ACC112 (cell line): ENCODE data around the gene QKI.
A peak's percentile ranks its signal among the peaks of the same experiment; 100 is the strongest.

Experiments used
- H2AFZ ChIP-seq: fragments of 200-600 bp; sonication (generic); one replicate; pipeline ENCODE4 v1.6.0; 2017; ENCODE audit warnings: antibody characterized with exemption, low read length; ENCODE audit not compliant: unreplicated experiment
- H3K27ac ChIP-seq: fragments of 200-600 bp; sonication (generic); 2 replicates; pipeline ENCODE4 v1.5.1; 2014; ENCODE audit warnings: low read depth, mild to moderate bottlenecking, antibody characterized with exemption, low read length, moderate library complexity
- H3K27me3 ChIP-seq: fragments of 200-600 bp; sonication (generic); 2 replicates; pipeline ENCODE4 v1.6.1; 2014; ENCODE audit warnings: mild to moderate bottlenecking, antibody characterized with exemption, low read length, moderate library complexity, mixed read lengths; ENCODE audit not compliant: insufficient read depth
- H3K36me3 ChIP-seq: fragments of 200-600 bp; sonication (generic); 2 replicates; pipeline ENCODE4 v1.6.1; 2016; ENCODE audit warnings: mild to moderate bottlenecking, antibody characterized with exemption, low read length, moderate library complexity, mixed read lengths; ENCODE audit not compliant: insufficient read depth
- H3K4me1 ChIP-seq: fragments of 200-600 bp; sonication (generic); one replicate; pipeline ENCODE4 v1.6.1; 2016; ENCODE audit warnings: low read length, mixed read lengths; ENCODE audit not compliant: insufficient read depth, unreplicated experiment, control insufficient read depth
- H3K4me3 ChIP-seq: fragments of 200-600 bp; sonication (generic); 2 replicates; pipeline ENCODE4 v1.5.1; 2014; ENCODE audit warnings: mild to moderate bottlenecking, low read depth, low read length
- H3K79me2 ChIP-seq: fragments of 200-600 bp; sonication (generic); one replicate; pipeline ENCODE4 v1.6.0; 2016; ENCODE audit warnings: low read length; ENCODE audit not compliant: control insufficient read depth, unreplicated experiment, insufficient read depth

Gene QKI

GRCh38 chr6:163391985-163392384, 22.5 kb upstream of the QKI start:
- H2AFZ ChIP-seq: no peak overlapping the region
- H3K27me3 ChIP-seq: no peaks in the 10 kb centered on the region
- H3K27ac ChIP-seq: no peak overlapping the region
- no peak overlapping the region for H3K4me3 ChIP-seq
- peaks cover 4% of the 10 kb centered on the region for H3K4me1 ChIP-seq
- H3K79me2 ChIP-seq: no peaks in the 10 kb centered on the region
- H3K36me3 ChIP-seq: no peaks in the 10 kb centered on the region

- Histone ChIP-seq H3K27me3 (no peaks in the 10 kb centered on the region), H3K27ac (no peak overlapping the region), H3K4me3 (no peak overlapping the region), H3K36me3 (no peaks in the 10 kb centered on the region), H2AFZ (no peak overlapping the region), H3K4me1 (peaks cover 7% of the 10 kb centered on the region), H3K79me2 (no peaks in the 10 kb centered on the region)
Observed at GRCh38 chr6:163392533-163392932, 22.0 kb upstream of the QKI start.

- Histone ChIP-seq H3K4me3 (no peak overlapping the region), H2AFZ (no peak overlapping the region), H3K27ac (no peak overlapping the region), H3K27me3 (no peaks in the 10 kb centered on the region), H3K4me1 (peaks cover 7% of the 10 kb centered on the region), H3K36me3 (no peaks in the 10 kb centered on the region), H3K79me2 (no peaks in the 10 kb centered on the region)
Observed at GRCh38 chr6:163393923-163394322, 20.6 kb upstream of the QKI start.

GRCh38 chr6:163394659-163395058, 19.9 kb upstream of the QKI start:
- no peak overlapping the region for H2AFZ ChIP-seq
- no peak overlapping the region for H3K27ac ChIP-seq
- no peak overlapping the region for H3K4me3 ChIP-seq
- H3K4me1 ChIP-seq: peaks cover 7% of the 10 kb centered on the region
- H3K79me2 ChIP-seq: no peaks in the 10 kb centered on the region
- no peaks in the 10 kb centered on the region for H3K27me3 ChIP-seq
- no peaks in the 10 kb centered on the region for H3K36me3 ChIP-seq

- H3K27me3 ChIP-seq: no peaks in the 10 kb centered on the region
- H3K4me1 ChIP-seq: peaks cover 7% of the 10 kb centered on the region
- H3K79me2 ChIP-seq: no peaks in the 10 kb centered on the region
- H3K4me3 ChIP-seq: no peak overlapping the region
- no peak overlapping the region for H3K27ac ChIP-seq
- H2AFZ ChIP-seq: no peak overlapping the region
- no peaks in the 10 kb centered on the region for H3K36me3 ChIP-seq
Observed at GRCh38 chr6:163395122-163395830, 19.2 kb upstream of the QKI start.

- no peaks in the 10 kb centered on the region for H3K36me3 ChIP-seq
- H3K27me3 ChIP-seq: no peaks in the 10 kb centered on the region
- H3K27ac ChIP-seq: no peak overlapping the region
- no peaks in the 10 kb centered on the region for H3K79me2 ChIP-seq
- no peak overlapping the region for H3K4me3 ChIP-seq
- peaks cover 7% of the 10 kb centered on the region for H3K4me1 ChIP-seq
- no peak overlapping the region for H2AFZ ChIP-seq
Observed at GRCh38 chr6:163395831-163396185, 18.7 kb upstream of the QKI start.

GRCh38 chr6:163397326-163397725, 17.2 kb upstream of the QKI start:
- Histone ChIP-seq H3K4me3 (no peak overlapping the region), H2AFZ (peak overlapping the region; percentile 75), H3K4me1 (peaks cover 4% of the 10 kb centered on the region), H3K27me3 (no peaks in the 10 kb centered on the region), H3K79me2 (no peaks in the 10 kb centered on the region), H3K36me3 (no peaks in the 10 kb centered on the region), H3K27ac (no peak overlapping the region)

- H3K27ac ChIP-seq: no peak overlapping the region
- peaks cover 3% of the 10 kb centered on the region for H3K4me1 ChIP-seq
- no peaks in the 10 kb centered on the region for H3K27me3 ChIP-seq
- H2AFZ ChIP-seq: no peak overlapping the region
- H3K4me3 ChIP-seq: no peak overlapping the region
- no peaks in the 10 kb centered on the region for H3K36me3 ChIP-seq
- H3K79me2 ChIP-seq: no peaks in the 10 kb centered on the region
Observed at GRCh38 chr6:163398115-163398514, 16.4 kb upstream of the QKI start.

GRCh38 chr6:163398815-163399214, 15.7 kb upstream of the QKI start:
- H3K36me3 ChIP-seq: no peaks in the 10 kb centered on the region
- no peak overlapping the region for H2AFZ ChIP-seq
- no peaks in the 10 kb centered on the region for H3K27me3 ChIP-seq
- H3K27ac ChIP-seq: no peak overlapping the region
- peaks cover 3% of the 10 kb centered on the region for H3K4me1 ChIP-seq
- H3K79me2 ChIP-seq: no peaks in the 10 kb centered on the region
- H3K4me3 ChIP-seq: no peak overlapping the region

GRCh38 chr6:163400509-163400908, 14.0 kb upstream of the QKI start:
- Histone ChIP-seq H3K27ac (no peak overlapping the region), H3K79me2 (no peaks in the 10 kb centered on the region), H2AFZ (no peak overlapping the region), H3K4me1 (peaks cover 13% of the 10 kb centered on the region), H3K36me3 (no peaks in the 10 kb centered on the region), H3K4me3 (no peak overlapping the region), H3K27me3 (no peaks in the 10 kb centered on the region)

- no peak overlapping the region for H3K27ac ChIP-seq
- H3K36me3 ChIP-seq: no peaks in the 10 kb centered on the region
- H2AFZ ChIP-seq: no peak overlapping the region
- H3K27me3 ChIP-seq: no peaks in the 10 kb centered on the region
- H3K4me1 ChIP-seq: peaks cover 16% of the 10 kb centered on the region
- H3K4me3 ChIP-seq: no peak overlapping the region
- no peaks in the 10 kb centered on the region for H3K79me2 ChIP-seq
Observed at GRCh38 chr6:163401039-163401885, 13.3 kb upstream of the QKI start.
